HG03565 (cell line): Measurements from ENCODE around the gene CST6.

Experiments used
- ATAC-seq: cut with Tn5 transposase; IDR thresholded peaks from one replicate; pipeline ENCODE4 v1.9.1; 2021; ENCODE audit warnings: mild to moderate bottlenecking, moderate library complexity; ENCODE audit not compliant: unreplicated experiment

Gene CST6

DNA sequence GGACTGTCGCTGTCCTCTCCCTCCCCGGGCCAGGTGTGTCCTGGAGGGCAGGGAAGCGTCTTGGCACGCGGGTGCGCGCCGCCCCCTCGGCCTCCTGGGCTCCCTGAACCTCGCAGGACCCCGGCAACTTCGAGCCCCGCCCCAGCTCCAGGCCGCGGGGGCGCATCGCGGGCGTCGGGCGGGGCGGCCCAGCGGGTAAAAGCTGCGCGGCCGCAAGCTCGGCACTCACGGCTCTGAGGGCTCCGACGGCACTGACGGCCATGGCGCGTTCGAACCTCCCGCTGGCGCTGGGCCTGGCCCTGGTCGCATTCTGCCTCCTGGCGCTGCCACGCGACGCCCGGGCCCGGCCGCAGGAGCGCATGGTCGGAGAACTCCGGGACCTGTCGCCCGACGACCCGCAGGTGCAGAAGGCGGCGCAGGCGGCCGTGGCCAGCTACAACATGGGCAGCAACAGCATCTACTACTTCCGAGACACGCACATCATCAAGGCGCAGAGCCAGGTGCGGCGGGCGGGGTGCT is at the start of gene CST6:
TSS of gene CST6 (plus strand) at position 224 of the 519 bp plus-strand sequence. CDS start at position 261, 37 bp downstream.
- ATAC-seq, result no peak

DNA sequence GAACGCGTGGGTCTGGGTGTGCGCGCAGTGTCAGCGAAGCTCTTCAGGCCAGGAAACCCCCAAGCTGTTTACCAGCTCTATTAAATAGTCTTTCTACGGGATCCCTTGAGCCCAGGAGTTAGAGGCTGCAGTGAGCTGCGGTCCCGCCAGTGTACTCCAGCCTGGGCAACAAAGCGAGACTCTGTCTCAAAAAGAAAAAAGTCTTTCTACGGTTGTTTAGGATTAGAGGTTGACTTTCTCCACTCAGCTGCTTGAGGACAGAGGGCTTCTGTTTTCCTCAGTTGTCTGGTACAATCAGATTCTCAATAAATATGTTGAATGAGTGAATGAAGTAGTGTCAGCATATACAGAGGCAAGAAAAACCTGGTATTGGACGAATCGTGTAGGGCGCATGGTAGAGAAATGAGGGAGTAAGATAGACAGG is 49.7 kb upstream of the CST6 start:
- ATAC-seq, result no peak

- ATAC-seq, result no peak
Observed at GRCh38 chr11:65964906-65965305, 46.9 kb upstream of the CST6 start.

- ATAC-seq, result no peak
Observed at GRCh38 chr11:65965986-65966762, 45.6 kb upstream of the CST6 start.

- ATAC-seq, result no peak
Observed at GRCh38 chr11:65967329-65967934, 44.4 kb upstream of the CST6 start.

- ATAC-seq, result no peak
Observed at GRCh38 chr11:65968600-65969482, 43.0 kb upstream of the CST6 start.

DNA sequence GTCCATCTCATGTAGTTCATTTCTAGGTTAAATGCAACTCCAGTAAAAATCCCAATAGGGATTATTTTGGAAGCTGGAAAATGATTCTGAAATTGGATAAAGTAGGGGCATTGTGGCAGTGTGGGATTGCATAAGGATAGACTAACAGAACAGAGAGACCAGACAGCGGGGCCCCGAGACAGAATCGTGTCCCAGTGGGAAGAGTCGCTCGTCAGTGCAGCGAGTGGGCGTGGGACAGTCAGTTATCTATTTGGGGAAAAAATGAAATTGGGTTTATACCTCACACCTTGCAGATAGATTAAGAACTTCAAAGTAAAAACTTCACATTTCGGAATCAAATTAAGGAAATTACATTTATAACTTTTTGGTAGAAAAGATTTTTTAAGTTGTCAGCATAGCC is 39.7 kb upstream of the CST6 start:
- no peak for ATAC-seq

- ATAC-seq, result no peak
Observed at GRCh38 chr11:65973439-65974110, 38.2 kb upstream of the CST6 start.

DNA sequence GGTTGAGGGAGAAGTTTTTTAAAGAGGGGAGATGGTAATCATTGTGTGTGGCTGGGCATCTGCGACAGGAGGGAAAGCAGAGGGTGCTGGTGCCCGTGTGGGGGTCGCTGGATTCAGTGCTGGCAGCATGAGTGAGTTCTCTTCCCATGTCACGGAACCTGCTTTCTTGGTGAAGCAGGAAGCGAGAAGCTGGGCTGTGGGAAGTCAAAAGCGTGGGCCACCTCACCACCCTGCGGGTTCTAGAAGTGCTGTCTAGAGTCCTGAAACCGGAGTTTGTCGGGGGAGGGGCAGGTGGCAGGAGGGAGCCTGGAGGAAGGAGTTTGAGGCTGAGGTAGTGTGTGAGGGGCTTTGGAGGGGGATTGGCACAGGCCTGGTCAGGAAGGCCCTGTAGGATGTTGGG is 36.0 kb upstream of the CST6 start:
- no peak for ATAC-seq

DNA sequence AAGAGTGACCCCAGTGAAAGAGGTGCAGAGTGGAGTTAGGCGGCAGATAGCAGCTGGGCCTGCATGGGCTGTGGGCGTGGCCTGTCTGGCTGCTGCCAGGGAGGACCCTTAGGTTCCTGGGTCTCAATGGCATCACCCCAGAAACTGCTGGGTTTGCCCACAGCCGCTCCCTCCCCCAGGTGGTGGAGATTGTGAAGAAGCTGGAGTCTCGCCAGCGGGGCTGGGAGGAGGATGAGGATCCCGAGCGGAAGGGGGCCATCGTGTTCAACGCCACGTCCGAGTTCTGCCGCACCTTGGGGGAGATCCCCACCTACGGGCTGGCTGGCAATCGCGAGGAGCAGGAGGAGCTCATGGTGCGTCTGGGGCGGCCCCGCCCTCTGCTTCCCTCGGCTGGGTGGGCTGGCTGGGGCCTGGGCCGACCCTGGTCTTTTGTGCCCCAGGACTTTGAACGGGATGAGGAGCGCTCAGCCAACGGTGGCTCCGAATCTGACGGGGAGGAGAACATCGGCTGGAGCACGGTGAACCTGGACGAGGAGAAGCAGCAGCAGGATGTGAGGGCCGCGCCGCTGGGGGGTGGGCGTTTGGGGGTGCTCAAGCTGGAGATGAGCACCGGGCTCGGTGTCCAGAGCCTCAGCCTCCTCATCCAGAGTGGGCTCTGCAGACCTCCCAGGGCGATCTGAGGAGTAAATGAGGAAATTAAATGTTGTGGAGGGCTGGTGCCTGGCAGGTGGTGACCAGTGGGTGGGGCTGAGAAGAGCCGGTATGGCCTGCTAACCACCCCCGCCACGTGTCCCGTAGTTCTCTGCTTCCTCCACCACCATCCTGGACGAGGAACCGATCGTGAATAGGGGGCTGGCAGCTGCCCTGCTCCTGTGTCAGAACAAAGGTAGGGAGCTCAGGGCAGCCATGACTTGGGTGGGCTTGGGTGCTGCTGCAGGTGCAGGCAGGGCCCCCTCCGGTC is 35.3 kb upstream of the CST6 start:
- ATAC-seq, result no peak

DNA sequence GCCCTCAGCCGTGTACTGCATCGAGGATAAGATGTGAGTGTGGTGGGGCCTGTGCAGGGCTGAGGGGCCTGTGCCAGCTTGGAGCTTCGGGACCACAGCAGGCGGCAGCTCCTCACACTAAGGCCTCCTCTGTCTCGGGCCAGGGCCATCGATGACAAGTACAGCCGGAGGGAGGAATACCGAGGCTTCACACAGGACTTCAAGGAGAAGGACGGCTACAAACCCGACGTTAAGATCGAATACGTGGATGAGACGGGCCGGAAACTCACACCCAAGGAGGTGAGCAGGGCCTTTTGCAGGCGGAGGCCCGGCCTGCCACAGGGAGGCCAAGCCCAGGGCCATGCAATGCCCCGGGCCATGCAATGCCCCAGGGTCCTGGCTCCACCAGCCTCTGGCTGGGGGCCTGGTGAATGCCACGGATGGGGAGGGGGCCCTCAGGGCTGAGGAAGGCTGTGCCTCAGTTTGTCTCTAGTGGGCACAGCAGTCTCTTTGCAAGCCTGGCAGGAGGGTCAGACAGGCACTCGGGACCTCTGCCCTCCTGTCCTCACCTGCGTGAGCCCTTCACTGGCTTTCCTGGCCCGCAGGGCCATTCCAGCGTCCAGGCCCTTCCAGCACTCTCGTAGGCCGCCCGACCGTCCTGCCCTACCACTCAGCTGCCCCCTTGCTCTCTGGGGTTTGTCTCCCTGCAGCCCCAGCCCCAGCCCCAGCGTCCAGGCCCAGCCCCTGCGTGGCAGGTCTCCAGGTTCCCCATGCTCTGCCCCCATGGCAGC is 34.0 kb upstream of the CST6 start:
- ATAC-seq, result no peak

- ATAC-seq, result no peak
Observed at GRCh38 chr11:65978391-65979238, 33.2 kb upstream of the CST6 start.

DNA sequence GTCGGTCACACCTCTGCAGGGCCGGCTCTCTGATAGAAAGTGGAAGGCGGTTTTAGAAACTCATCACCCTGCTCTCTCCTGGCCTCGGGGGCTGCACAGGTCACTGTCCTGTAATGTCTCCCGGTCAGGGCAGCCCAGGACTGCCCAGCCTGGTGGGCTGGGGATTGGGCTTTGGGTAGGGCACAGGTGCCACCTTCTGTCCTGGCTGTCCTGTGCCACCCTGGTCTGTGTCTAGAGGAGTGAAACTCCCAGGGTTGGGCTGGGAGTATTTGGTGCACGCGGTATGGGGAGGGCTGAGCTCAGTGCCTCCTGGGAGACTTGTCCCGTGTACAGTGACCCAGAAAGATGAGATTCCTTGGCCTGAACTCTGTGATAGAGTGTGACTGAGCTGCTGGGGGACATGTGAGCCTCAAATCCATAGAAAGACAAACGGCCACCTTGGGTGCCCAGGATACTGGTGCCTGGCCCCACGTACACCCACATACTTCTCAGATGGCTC is 32.5 kb upstream of the CST6 start:
- ATAC-seq, result no peak

GRCh38 chr11:65981101-65981740 is 30.6 kb upstream of the CST6 start:
- ATAC-seq, result no peak

GRCh38 chr11:65981972-65982823 is 29.6 kb upstream of the CST6 start:
- ATAC-seq, result no peak

- no peak for ATAC-seq
Observed at GRCh38 chr11:65982824-65983588, 28.8 kb upstream of the CST6 start.
